GM10266 (cell line): ENCODE measurements around the gene ARFRP1.
A peak's percentile ranks its signal among the peaks of the same experiment; 100 is the strongest.

Source experiments
- DNase-seq: peaks from one replicate; pipeline ENCODE4 v3.0.0; 2012; ENCODE audit errors: extremely low spot score
- TF ChIP-seq, protein P1 (sequence below): IDR thresholded peaks from 2 replicates; pipeline ENCODE4 v1.5.1; 2012; ENCODE audit warnings: mild to moderate bottlenecking, low read depth; ENCODE audit not compliant: control insufficient read depth, insufficient read depth; ENCODE audit errors: missing control alignments

The ARFRP1 gene, protein sequence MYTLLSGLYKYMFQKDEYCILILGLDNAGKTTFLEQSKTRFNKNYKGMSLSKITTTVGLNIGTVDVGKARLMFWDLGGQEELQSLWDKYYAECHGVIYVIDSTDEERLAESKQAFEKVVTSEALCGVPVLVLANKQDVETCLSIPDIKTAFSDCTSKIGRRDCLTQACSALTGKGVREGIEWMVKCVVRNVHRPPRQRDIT

DNA sequence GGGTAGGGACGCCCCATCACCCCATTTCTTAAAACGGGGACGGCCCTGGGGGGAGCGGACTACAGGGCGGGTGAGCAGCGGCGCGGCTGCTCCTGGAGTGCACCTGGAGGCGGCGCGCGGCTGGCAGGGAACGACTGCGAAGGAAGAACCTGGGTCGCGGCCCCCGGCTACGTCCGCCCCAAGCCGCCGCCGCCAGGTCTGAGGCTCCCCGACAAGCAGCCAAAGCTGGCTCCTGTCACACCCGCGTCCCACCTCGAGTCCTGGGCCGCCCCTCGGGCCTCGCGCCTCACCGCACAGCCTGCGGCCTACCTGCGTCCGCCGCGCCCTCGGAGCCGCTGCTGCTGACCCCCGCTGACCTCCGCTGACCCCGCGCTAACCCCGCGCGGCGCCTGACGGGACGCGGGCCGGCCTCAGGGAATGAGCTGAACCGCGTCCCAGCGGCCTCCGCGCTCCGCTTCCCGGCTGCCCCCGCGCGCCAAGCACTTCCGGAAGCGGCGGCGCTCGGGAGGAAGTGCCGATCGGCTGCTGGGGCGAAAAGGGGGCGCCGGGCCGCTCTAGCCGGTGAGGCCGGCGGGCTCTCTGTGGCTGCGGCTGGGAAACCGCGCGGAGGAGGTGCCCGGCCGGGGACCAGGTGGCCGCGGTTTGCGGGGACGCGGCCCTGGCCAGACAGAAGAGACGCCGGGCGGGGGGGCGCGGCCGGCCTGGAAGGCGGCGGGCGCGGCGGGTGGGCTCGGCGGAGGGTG lies at the start of gene ARFRP1, which contains the start of gene ZGPAT:
TSS of gene ARFRP1 (minus strand) at position 419 of the 743 bp plus-strand sequence. CDS start 885 bp downstream, outside the sequence.
TSS of gene ZGPAT (plus strand) at position 482 of the 743 bp plus-strand sequence. CDS start 542 bp downstream, outside the sequence.
- DNase-seq = peak; percentile 96
- TF ChIP-seq, protein P1, sequence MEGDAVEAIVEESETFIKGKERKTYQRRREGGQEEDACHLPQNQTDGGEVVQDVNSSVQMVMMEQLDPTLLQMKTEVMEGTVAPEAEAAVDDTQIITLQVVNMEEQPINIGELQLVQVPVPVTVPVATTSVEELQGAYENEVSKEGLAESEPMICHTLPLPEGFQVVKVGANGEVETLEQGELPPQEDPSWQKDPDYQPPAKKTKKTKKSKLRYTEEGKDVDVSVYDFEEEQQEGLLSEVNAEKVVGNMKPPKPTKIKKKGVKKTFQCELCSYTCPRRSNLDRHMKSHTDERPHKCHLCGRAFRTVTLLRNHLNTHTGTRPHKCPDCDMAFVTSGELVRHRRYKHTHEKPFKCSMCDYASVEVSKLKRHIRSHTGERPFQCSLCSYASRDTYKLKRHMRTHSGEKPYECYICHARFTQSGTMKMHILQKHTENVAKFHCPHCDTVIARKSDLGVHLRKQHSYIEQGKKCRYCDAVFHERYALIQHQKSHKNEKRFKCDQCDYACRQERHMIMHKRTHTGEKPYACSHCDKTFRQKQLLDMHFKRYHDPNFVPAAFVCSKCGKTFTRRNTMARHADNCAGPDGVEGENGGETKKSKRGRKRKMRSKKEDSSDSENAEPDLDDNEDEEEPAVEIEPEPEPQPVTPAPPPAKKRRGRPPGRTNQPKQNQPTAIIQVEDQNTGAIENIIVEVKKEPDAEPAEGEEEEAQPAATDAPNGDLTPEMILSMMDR = no peak

DNA sequence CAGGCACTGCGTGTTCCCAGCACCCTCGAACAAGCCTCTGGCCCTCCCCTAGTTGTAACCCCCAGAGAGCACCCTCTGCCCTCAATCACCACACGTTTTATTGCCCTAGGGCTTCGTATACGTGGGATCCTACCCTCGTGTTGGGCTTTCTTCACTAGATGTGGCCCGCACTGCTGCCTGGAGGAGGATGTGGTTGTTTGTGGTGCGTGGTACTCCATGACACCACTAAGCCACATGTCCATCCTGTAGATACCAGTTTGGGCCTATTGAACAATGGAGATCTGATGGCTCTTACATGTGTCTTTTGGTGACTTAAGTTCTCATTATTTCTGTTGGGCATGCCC lies 48.8 kb upstream of the ARFRP1 start:
- no peak for DNase-seq
- TF ChIP-seq, protein P1 = no peak

DNA sequence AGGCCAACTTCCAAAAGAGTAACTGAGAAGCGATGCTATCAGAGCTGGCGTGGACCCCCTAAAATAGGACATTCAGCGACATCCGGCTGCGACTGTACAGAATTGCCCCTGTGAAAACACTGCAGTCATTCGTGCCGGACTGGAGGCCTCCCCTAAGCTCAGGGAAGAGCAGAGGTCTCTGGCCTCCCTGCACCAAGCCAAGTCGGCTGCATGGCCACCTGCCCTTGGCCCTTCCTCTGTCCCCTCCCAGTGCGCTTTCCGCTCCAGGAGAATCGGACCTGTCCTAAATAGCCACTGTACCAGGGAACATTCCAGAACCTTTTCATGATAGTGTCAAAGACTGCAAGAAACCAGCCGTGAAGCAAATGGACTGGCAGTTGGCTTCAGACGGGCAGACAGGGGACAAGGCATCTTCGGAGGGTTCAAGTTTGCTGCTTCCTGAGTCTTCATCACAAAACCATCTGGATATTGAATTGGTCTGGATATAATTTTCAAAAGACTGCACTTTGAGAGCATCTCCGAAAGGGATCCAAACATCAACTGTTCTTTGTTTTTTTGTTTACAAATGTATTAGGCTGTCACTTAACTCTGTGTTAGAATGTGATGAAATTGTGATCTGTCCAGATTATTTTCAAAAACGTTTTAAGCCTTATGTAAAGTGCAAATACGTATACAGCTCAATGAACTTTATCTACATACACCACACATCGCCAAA lies 48.3 kb upstream of the ARFRP1 start:
- no peak for DNase-seq
- TF ChIP-seq, protein P1 = no peak

DNA sequence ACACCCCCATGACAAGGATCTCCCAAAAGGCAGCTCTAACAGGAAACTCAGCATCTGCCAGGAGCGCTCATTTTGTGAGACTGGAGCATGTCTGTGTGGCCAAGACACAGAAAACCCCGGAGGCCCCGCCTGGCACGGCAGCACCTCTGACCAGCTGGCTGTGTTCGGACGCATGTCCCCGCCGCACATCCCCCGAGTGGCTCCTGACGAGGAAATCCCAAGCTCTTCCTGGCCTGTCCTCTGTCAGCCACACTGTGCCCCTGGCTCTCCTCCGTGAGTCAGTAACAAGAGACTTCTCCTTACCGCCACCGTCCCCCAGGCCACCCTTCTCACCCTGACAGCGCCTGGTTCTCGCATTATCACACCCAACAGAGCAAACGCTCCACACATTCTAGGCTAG lies 46.2 kb upstream of the ARFRP1 start:
- TF ChIP-seq, protein P1 = no peak
- no peak for DNase-seq

DNA sequence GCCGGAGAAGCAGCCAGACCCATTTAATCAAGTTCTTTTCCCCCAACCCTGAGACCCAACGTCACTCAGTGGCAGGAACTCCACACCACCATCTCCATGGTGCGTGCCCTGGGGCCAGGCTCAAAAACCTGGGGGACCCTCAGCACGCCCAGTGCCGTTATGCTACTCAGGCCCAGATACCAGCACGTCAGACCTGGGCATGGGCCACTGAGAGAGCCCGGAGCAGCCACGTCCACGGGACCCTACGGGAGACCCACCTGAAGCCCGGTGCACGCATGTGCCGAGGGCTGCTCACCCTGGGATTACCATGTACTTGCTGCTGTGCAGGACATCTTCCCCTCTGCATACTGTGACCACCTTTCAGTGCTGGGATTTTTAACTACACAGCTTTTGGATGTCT lies 45.6 kb upstream of the ARFRP1 start:
- TF ChIP-seq, protein P1 = no peak
- no peak for DNase-seq

DNA sequence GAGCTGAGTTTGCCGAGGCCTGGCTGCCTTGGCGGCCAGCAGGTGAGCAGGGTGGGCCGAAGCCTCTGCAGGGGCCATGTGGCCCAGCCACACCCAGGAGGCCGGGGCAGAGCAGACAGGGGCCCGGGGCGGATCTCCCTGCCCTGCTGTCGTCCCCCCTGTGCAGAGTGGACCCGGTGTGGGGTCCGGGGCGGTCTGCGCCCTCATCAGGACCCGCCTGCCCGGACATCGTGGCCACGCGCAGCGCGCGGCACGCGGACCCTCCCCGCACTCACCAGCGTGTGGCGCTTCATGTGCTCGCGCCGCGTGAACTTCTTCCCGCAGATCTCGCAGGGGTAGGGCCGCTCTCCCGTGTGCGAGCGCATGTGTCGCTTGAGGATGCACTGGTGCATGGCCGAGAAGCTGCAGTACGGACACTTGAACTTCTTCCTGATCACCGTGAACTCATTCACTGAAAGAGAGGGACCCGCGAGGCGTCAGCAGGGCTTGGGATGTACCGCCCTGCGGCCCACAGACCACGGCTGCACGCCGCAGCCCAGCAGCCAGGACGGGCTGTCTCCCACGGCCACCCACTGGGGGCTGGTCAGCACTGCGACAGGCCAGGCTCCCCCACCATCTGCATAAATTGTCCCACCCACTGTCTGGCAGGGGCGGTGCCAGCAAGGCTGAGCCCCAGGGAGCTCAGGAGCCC lies 44.8 kb upstream of the ARFRP1 start:
- no peak for DNase-seq
- TF ChIP-seq, protein P1 = no peak
